ENCODE data around the gene GPHB5. TPM values are rescaled to one million over a fixed set of nuclear protein-coding genes. Genes with fewer than 3 reads are reported as not detected.

Gene GPHB5
- total and polyA plus RNA-seq, 12 donors, result not detected

DNA sequence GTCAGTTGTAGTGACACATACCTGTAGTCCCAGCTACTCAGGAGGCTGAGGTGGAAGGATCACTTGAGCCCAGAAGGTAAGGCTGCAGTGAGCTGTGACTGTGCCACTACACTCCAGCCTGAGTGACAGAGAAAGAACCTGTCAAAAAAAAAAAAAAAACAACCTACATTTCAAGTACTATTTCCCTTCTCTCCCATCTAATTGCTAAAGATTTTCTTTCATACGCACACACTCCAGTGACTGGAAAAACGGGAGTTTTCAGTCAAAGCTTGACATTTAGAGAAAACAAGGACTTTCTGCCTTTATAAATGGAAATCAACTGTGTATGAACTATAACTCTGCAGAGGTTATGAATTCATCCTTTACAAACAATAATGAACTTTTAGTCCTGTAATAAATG is 25.9 kb downstream of the GPHB5 start:
- WGBS, 2 donors, result 95 to 99% methylated on average over 2 of the region's 2 CpGs
- peaks cover 0 to 65% (median 13%) of the 10 kb centered on the region in 9 donors for H3K36me3 ChIP-seq
- intact Hi-C loops (cut with DNase I), result no loop called here
- peaks cover 0 to 18% (median 0%) of the 10 kb centered on the region in 11 donors for H3K9me3 ChIP-seq
- ATAC-seq, result no peak
- peaks cover 0 to 12% (median 0%) of the 10 kb centered on the region in 9 donors for H3K4me1 ChIP-seq
- no peaks in the 10 kb centered on the region for H3K27me3 ChIP-seq
- TF ChIP-seq, protein P1, sequence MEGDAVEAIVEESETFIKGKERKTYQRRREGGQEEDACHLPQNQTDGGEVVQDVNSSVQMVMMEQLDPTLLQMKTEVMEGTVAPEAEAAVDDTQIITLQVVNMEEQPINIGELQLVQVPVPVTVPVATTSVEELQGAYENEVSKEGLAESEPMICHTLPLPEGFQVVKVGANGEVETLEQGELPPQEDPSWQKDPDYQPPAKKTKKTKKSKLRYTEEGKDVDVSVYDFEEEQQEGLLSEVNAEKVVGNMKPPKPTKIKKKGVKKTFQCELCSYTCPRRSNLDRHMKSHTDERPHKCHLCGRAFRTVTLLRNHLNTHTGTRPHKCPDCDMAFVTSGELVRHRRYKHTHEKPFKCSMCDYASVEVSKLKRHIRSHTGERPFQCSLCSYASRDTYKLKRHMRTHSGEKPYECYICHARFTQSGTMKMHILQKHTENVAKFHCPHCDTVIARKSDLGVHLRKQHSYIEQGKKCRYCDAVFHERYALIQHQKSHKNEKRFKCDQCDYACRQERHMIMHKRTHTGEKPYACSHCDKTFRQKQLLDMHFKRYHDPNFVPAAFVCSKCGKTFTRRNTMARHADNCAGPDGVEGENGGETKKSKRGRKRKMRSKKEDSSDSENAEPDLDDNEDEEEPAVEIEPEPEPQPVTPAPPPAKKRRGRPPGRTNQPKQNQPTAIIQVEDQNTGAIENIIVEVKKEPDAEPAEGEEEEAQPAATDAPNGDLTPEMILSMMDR (IDR thresholded peaks at IDR 0.05), result no peak
- no peak for DNase-seq
- no peak overlapping the region for H3K4me3 ChIP-seq
- H3K27ac ChIP-seq, result no peak overlapping the region

DNA sequence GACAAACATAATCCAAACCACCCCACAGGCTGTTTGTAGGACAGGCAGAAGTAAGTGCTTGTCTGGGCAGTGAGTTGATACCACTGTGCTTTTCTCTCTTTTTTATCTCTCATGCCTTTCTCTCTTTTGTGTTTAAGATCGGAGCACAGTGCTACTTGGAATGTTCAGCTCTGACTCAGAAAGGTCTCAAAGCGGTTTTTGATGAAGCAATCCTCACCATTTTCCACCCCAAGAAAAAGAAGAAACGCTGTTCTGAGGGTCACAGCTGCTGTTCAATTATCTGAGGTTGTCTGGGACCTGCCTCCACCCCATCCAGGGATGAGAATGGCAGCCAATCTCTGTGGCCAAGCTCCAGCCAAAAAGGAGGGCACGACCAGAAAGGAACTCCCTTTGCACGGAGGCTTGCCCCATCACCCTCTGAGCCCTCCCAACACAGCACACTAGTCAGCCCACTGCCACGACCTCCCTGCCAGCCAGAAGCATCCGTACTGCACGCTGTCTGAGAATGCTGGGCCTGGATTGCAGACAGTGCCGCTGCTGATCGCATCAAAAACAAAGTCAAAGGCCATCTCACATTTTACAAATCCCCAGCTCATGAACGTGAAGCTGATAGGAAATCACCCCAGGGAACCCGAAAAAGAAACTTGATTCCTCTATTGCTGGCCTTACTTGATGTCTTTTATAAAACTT is 27.8 kb downstream of the GPHB5 start:
- TF ChIP-seq, protein P1 (IDR thresholded peaks at IDR 0.05), result no peak
- Histone ChIP-seq H3K4me3 (no peak overlapping the region), H3K36me3 (peaks cover 0 to 85% (median 15%) of the 10 kb centered on the region in 9 donors), H3K27me3 (no peaks in the 10 kb centered on the region), H3K27ac (no peak overlapping the region), H3K4me1 (peaks cover 0 to 4% (median 0%) of the 10 kb centered on the region in 9 donors), H3K9me3 (peaks cover 0 to 17% (median 0%) of the 10 kb centered on the region in 11 donors)
- peak in 2 of 8 donors; percentile 26 to 27 for ATAC-seq
- no peak for DNase-seq
- intact Hi-C loops (cut with DNase I), result no loop called here
- WGBS, 2 donors, result 81 to 82% methylated on average over 12 of the region's 12 CpGs

DNA sequence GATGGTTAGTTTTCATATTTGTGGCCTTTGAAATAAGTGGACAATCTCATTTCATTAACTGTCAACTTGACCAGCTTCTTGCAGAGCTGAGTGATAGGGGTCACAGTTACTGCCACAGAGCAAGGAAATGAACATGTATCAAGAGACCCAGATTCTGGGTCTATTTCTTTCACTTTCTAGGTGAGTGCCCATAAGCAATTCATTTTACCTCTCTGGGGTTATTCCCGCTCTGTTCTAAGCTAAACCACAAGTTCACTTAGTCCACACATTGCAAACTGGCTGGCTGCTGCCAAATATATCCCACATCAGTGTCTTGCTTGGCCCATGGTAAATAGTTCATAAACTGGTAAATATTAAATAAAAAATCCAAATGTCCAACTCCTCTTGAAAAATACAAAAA is 29.9 kb downstream of the GPHB5 start:
- Histone ChIP-seq H3K27ac (no peak overlapping the region), H3K36me3 (peaks cover 0 to 99% (median 15%) of the 10 kb centered on the region in 9 donors), H3K4me1 (peaks cover 0 to 7% (median 0%) of the 10 kb centered on the region in 9 donors), H3K27me3 (no peaks in the 10 kb centered on the region), H3K4me3 (no peak overlapping the region), H3K9me3 (peaks cover 0 to 7% (median 0%) of the 10 kb centered on the region in 11 donors)
- no peak for ATAC-seq
- no peak for DNase-seq
- TF ChIP-seq, protein P1 (IDR thresholded peaks at IDR 0.05), result no peak
- intact Hi-C loops (cut with DNase I), result no loop called here
- 98 to 100% methylated on average over 1 of the region's 1 CpG for WGBS, 2 donors

DNA sequence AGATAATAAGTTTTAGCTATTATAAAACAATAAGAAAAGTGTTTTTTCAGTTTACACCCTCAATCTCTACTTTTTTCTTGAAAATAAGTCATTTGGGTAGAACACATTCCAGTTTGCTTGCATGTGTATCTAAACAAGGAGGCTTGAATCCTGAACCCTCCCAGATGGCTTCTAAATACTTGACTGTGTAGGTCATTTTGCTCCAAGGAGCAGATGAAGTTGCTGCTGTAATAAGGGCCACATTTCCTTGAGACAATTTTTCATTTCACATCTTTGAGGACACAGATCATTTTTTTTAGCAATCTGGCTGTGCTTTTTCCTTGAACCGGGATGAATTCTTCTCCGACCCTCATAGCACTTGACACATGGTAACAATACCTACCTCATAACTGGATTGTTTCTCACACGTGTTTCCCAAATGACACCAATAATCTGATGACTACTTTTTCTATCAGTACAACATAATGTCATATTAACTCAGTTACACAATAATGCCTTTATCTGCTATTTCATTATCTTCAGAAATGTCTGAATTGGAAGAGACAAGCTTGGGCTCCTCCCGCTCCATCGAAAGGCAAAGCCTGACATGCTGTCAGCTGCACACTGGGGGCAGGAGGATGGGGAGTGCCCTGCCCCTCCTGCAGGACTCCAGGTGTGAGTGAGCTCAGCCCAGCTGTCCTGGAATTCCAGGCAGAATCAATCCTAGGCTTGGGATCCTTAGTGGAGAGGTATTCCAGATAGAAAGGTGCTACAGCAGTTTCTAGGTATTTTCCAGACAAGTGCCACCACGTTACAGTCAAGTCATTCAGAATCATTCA is 30.9 kb downstream of the GPHB5 start:
- H3K27me3 ChIP-seq, result no peaks in the 10 kb centered on the region
- intact Hi-C loops (cut with DNase I), result no loop called here
- TF ChIP-seq, protein P1 (IDR thresholded peaks at IDR 0.05), result no peak
- H3K4me1 ChIP-seq, result peaks cover 0 to 7% (median 0%) of the 10 kb centered on the region in 9 donors
- DNase-seq (no peak), ATAC-seq (peak in 2 of 8 donors; percentile 57 to 68)
- H3K27ac ChIP-seq, result no peak overlapping the region
- H3K36me3 ChIP-seq, result peaks cover 0 to 97% (median 15%) of the 10 kb centered on the region in 9 donors
- H3K9me3 ChIP-seq, result no peaks in the 10 kb centered on the region
- no peak overlapping the region for H3K4me3 ChIP-seq
- WGBS, 2 donors, result 73 to 81% methylated on average over 6 of the region's 6 CpGs

Data from heart right ventricle (tissue), 16 donors.